ENCODE data around the gene PTPN18.

DNA sequence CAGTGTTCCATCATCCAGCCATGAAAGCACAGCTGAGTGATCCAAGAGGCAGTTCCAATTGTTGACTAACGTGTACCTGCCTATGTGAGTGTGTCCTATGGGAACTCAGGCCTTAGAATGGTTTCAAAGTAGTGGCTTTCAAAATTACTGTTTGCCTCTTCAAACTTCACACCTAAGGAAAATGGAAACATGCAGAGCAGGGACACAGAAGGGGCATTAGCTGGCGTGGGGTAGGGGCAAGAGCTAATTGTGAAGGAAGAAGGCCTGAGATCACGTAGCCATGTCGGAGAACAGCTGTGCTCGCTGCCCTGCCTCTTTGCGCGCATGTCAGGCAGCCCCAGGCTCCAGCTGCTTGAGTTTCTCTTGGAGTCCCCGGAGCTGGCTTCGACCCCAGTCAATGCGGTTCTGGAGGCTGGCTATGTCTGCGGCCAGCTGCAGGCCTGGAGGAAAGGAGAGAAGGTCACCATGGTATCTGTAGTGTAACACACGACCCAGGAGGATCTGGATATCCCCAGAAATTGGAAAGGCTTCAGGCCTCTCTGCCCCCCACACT, 17.0 kb upstream of the PTPN18 start:
- TF ChIP-seq, protein P1, sequence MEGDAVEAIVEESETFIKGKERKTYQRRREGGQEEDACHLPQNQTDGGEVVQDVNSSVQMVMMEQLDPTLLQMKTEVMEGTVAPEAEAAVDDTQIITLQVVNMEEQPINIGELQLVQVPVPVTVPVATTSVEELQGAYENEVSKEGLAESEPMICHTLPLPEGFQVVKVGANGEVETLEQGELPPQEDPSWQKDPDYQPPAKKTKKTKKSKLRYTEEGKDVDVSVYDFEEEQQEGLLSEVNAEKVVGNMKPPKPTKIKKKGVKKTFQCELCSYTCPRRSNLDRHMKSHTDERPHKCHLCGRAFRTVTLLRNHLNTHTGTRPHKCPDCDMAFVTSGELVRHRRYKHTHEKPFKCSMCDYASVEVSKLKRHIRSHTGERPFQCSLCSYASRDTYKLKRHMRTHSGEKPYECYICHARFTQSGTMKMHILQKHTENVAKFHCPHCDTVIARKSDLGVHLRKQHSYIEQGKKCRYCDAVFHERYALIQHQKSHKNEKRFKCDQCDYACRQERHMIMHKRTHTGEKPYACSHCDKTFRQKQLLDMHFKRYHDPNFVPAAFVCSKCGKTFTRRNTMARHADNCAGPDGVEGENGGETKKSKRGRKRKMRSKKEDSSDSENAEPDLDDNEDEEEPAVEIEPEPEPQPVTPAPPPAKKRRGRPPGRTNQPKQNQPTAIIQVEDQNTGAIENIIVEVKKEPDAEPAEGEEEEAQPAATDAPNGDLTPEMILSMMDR (conservative IDR thresholded peaks at IDR 0.05; ENCODE audit: low read depth, low read length): no peak
- TF ChIP-seq NFE2L2 (IDR thresholded peaks at IDR 0.05; ENCODE audit: low read depth, low read length): no peak

All from IMR-90 (cell line).